Coronary artery (tissue), 2 donors: ENCODE results near the gene RUNX2.

ENCODE experiments used
- DNase-seq: peaks from one replicate; pipeline ENCODE4 v3.0.0-alpha.2; 2017; ENCODE audit warnings: low spot score
- H3K27ac ChIP-seq, 2 donors: fragments of 200-600 bp; sonication (generic); one replicate each; pipeline ENCODE4 v1.5.1; 2016 to 2019
- H3K4me3 ChIP-seq: fragments of 200-600 bp; sonication (generic); 2 replicates; pipeline ENCODE4 v1.5.1; 2016; ENCODE audit warnings: mild to moderate bottlenecking, moderate library complexity
- CTCF ChIP-seq: fragments of 200-600 bp; sonication (generic); IDR thresholded peaks from one replicate; pipeline ENCODE4 v1.5.1; 2019; ENCODE audit warnings: antibody characterized with exemption

The RUNX2 gene

GRCh38 chr6:45590226-45590625 lies 262.1 kb downstream of the RUNX2 start:
- TF ChIP-seq CTCF, result no peak
- DNase-seq, result no peak
- no peak overlapping the region for H3K27ac ChIP-seq
- no peak overlapping the region for H3K4me3 ChIP-seq

- TF ChIP-seq CTCF, result no peak
- Histone ChIP-seq H3K27ac (no peak overlapping the region), H3K4me3 (no peak overlapping the region)
- DNase-seq, result no peak
Measured at GRCh38 chr6:45590696-45591184, 262.6 kb downstream of the RUNX2 start.

GRCh38 chr6:45591306-45591705 lies 263.2 kb downstream of the RUNX2 start:
- no peak for DNase-seq
- no peak for TF ChIP-seq CTCF
- Histone ChIP-seq H3K4me3 (no peak overlapping the region), H3K27ac (no peak overlapping the region)

GRCh38 chr6:45591890-45592289 lies 263.8 kb downstream of the RUNX2 start:
- TF ChIP-seq CTCF, result no peak
- no peak for DNase-seq
- H3K27ac ChIP-seq, result no peak overlapping the region
- H3K4me3 ChIP-seq, result no peak overlapping the region

GRCh38 chr6:45592991-45593390 lies 264.9 kb downstream of the RUNX2 start:
- H3K4me3 ChIP-seq, result no peak overlapping the region
- H3K27ac ChIP-seq, result no peak overlapping the region
- no peak for TF ChIP-seq CTCF
- no peak for DNase-seq

GRCh38 chr6:45595010-45595851 lies 267.1 kb downstream of the RUNX2 start:
- Histone ChIP-seq H3K27ac (no peak overlapping the region), H3K4me3 (no peak overlapping the region)
- no peak for TF ChIP-seq CTCF
- no peak for DNase-seq

GRCh38 chr6:45597424-45597823 lies 269.3 kb downstream of the RUNX2 start:
- no peak for TF ChIP-seq CTCF
- no peak overlapping the region for H3K4me3 ChIP-seq
- no peak overlapping the region for H3K27ac ChIP-seq
- DNase-seq, result no peak
